WTC11 (cell line): Measurements from ENCODE around the gene SLCO4A1. TPM values are rescaled to one million over a fixed set of nuclear protein-coding genes. Genes with fewer than 3 reads are reported as not detected.

Experiments used
- ATAC-seq: fragments of 200-7000 bp; cut with Tn5 transposase; 2 replicates; pipeline ENCODE4 v1.10.0; 2021; ENCODE audit warnings: mild to moderate bottlenecking, moderate library complexity
- CTCF ChIA-PET: fragments of 300-600 bp; sonication (Branson Sonifier 250); formaldehyde crosslinking; loops from one replicate; lab custom pipeline; 2021; ENCODE audit warnings: antibody characterized with exemption; lab: Charles Lee
- POLR2A ChIA-PET: fragments of 350-600 bp; sonication (Branson Sonifier 250); formaldehyde crosslinking; loops from one replicate; lab custom pipeline; 2021; ENCODE audit warnings: antibody characterized with exemption; lab: Charles Lee
- DNase-seq: peaks from one replicate; pipeline ENCODE4 v3.0.0; 2021; ENCODE audit warnings: low spot score
- H3K27ac Mint-ChIP-seq: 2 replicates; pipeline ENCODE4 v1.8.0; 2021; ENCODE audit warnings: mixed read lengths
- H3K27me3 Mint-ChIP-seq: 2 replicates; pipeline ENCODE4 v1.8.0; 2021; ENCODE audit warnings: low read depth, mild to moderate bottlenecking, moderate library complexity, mixed read lengths
- H3K36me3 Mint-ChIP-seq: 2 replicates; pipeline ENCODE4 v1.8.0; 2021; ENCODE audit warnings: mixed read lengths
- H3K4me1 Mint-ChIP-seq: 2 replicates; pipeline ENCODE4 v1.8.0; 2022; ENCODE audit warnings: mixed read lengths
- H3K4me3 Mint-ChIP-seq: 2 replicates; pipeline ENCODE4 v1.8.0; 2021; ENCODE audit warnings: mild to moderate bottlenecking, moderate library complexity, mixed read lengths
- H3K9me3 Mint-ChIP-seq: 2 replicates; pipeline ENCODE4 v1.8.0; 2021; ENCODE audit warnings: mixed read lengths
- ATF1 ChIP-seq: sonication (generic); formaldehyde crosslinking; IDR thresholded peaks from 2 replicates; pipeline ENCODE4 v1.8.1; 2023; ENCODE audit warnings: mild to moderate bottlenecking, moderate library complexity, missing genetic modification reagents
- CREM ChIP-seq: sonication (generic); formaldehyde crosslinking; IDR thresholded peaks from 2 replicates; pipeline ENCODE4 v1.8.1; 2022; ENCODE audit warnings: mild to moderate bottlenecking, missing genetic modification reagents, moderate library complexity
- E2F4 ChIP-seq: sonication (generic); formaldehyde crosslinking; IDR thresholded peaks from 2 replicates; pipeline ENCODE4 v1.8.1; 2022; ENCODE audit warnings: low read depth, mild to moderate bottlenecking, moderate library complexity, missing genetic modification reagents, borderline replicate concordance
- ELF4 ChIP-seq: sonication (generic); formaldehyde crosslinking; IDR thresholded peaks from 2 replicates; pipeline ENCODE4 v1.8.1; 2022; ENCODE audit warnings: low read depth, mild to moderate bottlenecking, moderate library complexity, missing genetic modification reagents
- ETV6 ChIP-seq: sonication (generic); formaldehyde crosslinking; IDR thresholded peaks from 2 replicates; pipeline ENCODE4 v1.8.1; 2022; ENCODE audit warnings: mild to moderate bottlenecking, missing genetic modification reagents
- GTF2I ChIP-seq: fragments of 250-450 bp; sonication (Bioruptor Pico); conservative IDR thresholded peaks from 2 replicates; pipeline ENCODE4 v1.4.0; 2021; ENCODE audit warnings: mild to moderate bottlenecking
- KAT7 ChIP-seq: sonication (generic); formaldehyde crosslinking; IDR thresholded peaks from 2 replicates; pipeline ENCODE4 v1.8.1; 2023; ENCODE audit warnings: missing genetic modification reagents, mild to moderate bottlenecking, borderline replicate concordance
- MYBL2 ChIP-seq: sonication (generic); formaldehyde crosslinking; IDR thresholded peaks from 2 replicates; pipeline ENCODE4 v1.8.1; 2023; ENCODE audit warnings: mild to moderate bottlenecking, moderate library complexity, missing genetic modification reagents
- NR1H2 ChIP-seq: sonication (generic); formaldehyde crosslinking; IDR thresholded peaks from 2 replicates; pipeline ENCODE4 v1.9.0; 2021; ENCODE audit warnings: mild to moderate bottlenecking, moderate library complexity, missing genetic modification reagents
- SMAD3 ChIP-seq: sonication (generic); formaldehyde crosslinking; IDR thresholded peaks from 2 replicates; pipeline ENCODE4 v1.8.0; 2022; ENCODE audit warnings: missing genetic modification reagents, mild to moderate bottlenecking, borderline replicate concordance
- ZNF138 ChIP-seq: sonication (generic); formaldehyde crosslinking; conservative IDR thresholded peaks from 2 replicates; pipeline ENCODE4 v1.8.1; 2022; ENCODE audit warnings: mild to moderate bottlenecking, moderate library complexity, missing genetic modification reagents
- ZNF317 ChIP-seq: sonication (generic); formaldehyde crosslinking; IDR thresholded peaks from 2 replicates; pipeline ENCODE4 v1.8.1; 2023; ENCODE audit warnings: low read depth, mild to moderate bottlenecking, moderate library complexity, missing genetic modification reagents, borderline replicate concordance
- total RNA-seq: library from RNA; stranded (reverse); gene quantifications from 3 replicates; pipeline ENCODE4 v1.2.3, GENCODE V29; 2021
- TF ChIP-seq, protein P1 (sequence below): sonication (generic); formaldehyde crosslinking; IDR thresholded peaks from 2 replicates; pipeline ENCODE4 v1.8.1; 2023; ENCODE audit warnings: mild to moderate bottlenecking, missing genetic modification reagents
- TF ChIP-seq, protein P2 (sequence below): fragments of 250-450 bp; sonication (Bioruptor Pico); IDR thresholded peaks from 2 replicates; pipeline ENCODE4 v1.9.0; 2021; ENCODE audit warnings: mild to moderate bottlenecking, borderline replicate concordance
- TF ChIP-seq, protein P3 (sequence below): fragments of 200-600 bp; IDR thresholded peaks from 2 replicates; pipeline ENCODE4 v1.8.0; 2022; ENCODE audit warnings: antibody characterized with exemption
- TF ChIP-seq, protein P4 (sequence below): sonication (generic); formaldehyde crosslinking; IDR thresholded peaks from 2 replicates; pipeline ENCODE4 v1.8.1; 2023; ENCODE audit warnings: mild to moderate bottlenecking, moderate library complexity, missing genetic modification reagents

SLCO4A1 gene
- total RNA-seq, 1 experiment from 2014 or later: 19.9 TPM

- POLR2A ChIA-PET: no interaction called here
- no peaks in the 10 kb centered on the region for H3K36me3 Mint-ChIP-seq
- DNase-seq: no peak
- CTCF ChIA-PET: interaction anchor here (2.5 to 3.2 kb wide), 3 partner anchors 24 to 230 kb away, joined by 7 to 16 read pairs (median 8); no protein-coding TSS in a partner anchor
- no peak overlapping the region for H3K27ac Mint-ChIP-seq
- no peak for TF ChIP-seq NR1H2 (CRISPR knock-in tag)
- no peak for TF ChIP-seq CREM (CRISPR knock-in tag)
- no peak for TF ChIP-seq SMAD3 (CRISPR knock-in tag)
- TF ChIP-seq ZNF138 (CRISPR knock-in tag): no peak
- no peak overlapping the region for H3K4me3 Mint-ChIP-seq
- ATAC-seq: no peak
- peaks cover 11% of the 10 kb centered on the region for H3K4me1 Mint-ChIP-seq
- peaks cover 41% of the 10 kb centered on the region for H3K27me3 Mint-ChIP-seq
- H3K9me3 Mint-ChIP-seq: no peaks in the 10 kb centered on the region
Measured at GRCh38 chr20:62640870-62641269, 1.4 kb upstream of the SLCO4A1 start.

DNA sequence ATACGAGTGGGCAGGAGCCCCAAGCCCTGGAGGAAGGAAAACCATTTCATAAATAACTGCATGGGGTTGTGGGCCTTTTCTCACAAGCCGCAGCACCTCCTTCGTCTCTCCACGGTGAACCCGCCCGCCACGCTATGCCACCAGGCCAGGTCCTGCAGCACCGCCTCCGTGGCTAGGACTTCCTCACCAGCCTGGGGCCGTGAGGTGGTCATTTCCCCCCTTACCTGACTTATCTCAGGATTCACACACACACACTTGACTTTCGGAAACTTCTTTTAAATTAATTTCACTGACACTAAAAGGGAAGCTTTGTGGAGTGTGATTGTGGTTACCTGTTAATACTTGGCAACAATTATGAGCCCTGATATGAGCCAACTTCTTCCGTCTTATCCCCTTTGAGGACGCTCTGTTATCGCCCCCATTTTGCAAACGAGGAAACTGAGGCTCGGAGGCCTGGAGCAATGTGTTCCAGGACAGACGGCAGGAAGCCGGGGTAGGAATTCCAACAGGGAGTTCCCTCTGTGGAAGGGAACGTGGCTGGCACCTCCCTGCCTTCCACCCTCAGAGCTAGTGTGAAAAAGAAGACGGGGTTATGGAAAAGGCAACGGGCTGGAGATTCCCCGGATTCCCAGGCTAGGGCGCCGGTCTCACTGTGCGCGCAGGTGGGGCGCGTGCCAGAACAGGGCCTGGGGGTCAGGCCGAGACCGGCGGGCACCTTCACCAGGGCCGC is 817 bp upstream of the SLCO4A1 start:
- ChIA-PET CTCF (interaction anchor here (1.5 to 3.2 kb wide), 8 partner anchors 10 to 231 kb away, joined by 4 to 16 read pairs (median 8); partner anchors contain the start of gene NTSR1), POLR2A (no interaction called here)
- H3K4me1 Mint-ChIP-seq: peaks cover 7% of the 10 kb centered on the region; the same call in 1 of the 2 replicates

GRCh38 chr20:62642666-62643520 is 590 bp downstream of the SLCO4A1 start:
- no peaks in the 10 kb centered on the region for H3K9me3 Mint-ChIP-seq
- H3K27me3 Mint-ChIP-seq: peaks cover 41% of the 10 kb centered on the region
- peak; percentile 19 for ATAC-seq
- peak overlapping the region; percentile 53 for H3K4me3 Mint-ChIP-seq
- DNase-seq: peak; percentile 51
- H3K27ac Mint-ChIP-seq: no peak overlapping the region
- POLR2A ChIA-PET: interaction anchor here (1.6 kb wide), 1 partner anchor 173 kb away, joined by 4 read pairs; the partner anchor contains the start of gene COL9A3
- no peaks in the 10 kb centered on the region for H3K36me3 Mint-ChIP-seq
- CTCF ChIA-PET: interaction anchor here (0.6 to 3.2 kb wide), 24 partner anchors 9 to 232 kb away, joined by 3 to 16 read pairs (median 3); partner anchors contain the start of gene NTSR1
- peaks cover 13% of the 10 kb centered on the region for H3K4me1 Mint-ChIP-seq
- no peak for TF ChIP-seq GTF2I (CRISPR knock-in tag)
- 0 out of 2 replicates have a peak, but pooled peaks have one; percentile 55 for TF ChIP-seq ELF4 (CRISPR knock-in tag)
- TF ChIP-seq, protein P1, sequence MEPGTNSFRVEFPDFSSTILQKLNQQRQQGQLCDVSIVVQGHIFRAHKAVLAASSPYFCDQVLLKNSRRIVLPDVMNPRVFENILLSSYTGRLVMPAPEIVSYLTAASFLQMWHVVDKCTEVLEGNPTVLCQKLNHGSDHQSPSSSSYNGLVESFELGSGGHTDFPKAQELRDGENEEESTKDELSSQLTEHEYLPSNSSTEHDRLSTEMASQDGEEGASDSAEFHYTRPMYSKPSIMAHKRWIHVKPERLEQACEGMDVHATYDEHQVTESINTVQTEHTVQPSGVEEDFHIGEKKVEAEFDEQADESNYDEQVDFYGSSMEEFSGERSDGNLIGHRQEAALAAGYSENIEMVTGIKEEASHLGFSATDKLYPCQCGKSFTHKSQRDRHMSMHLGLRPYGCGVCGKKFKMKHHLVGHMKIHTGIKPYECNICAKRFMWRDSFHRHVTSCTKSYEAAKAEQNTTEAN (CRISPR knock-in tag): no peak
- TF ChIP-seq, protein P2, sequence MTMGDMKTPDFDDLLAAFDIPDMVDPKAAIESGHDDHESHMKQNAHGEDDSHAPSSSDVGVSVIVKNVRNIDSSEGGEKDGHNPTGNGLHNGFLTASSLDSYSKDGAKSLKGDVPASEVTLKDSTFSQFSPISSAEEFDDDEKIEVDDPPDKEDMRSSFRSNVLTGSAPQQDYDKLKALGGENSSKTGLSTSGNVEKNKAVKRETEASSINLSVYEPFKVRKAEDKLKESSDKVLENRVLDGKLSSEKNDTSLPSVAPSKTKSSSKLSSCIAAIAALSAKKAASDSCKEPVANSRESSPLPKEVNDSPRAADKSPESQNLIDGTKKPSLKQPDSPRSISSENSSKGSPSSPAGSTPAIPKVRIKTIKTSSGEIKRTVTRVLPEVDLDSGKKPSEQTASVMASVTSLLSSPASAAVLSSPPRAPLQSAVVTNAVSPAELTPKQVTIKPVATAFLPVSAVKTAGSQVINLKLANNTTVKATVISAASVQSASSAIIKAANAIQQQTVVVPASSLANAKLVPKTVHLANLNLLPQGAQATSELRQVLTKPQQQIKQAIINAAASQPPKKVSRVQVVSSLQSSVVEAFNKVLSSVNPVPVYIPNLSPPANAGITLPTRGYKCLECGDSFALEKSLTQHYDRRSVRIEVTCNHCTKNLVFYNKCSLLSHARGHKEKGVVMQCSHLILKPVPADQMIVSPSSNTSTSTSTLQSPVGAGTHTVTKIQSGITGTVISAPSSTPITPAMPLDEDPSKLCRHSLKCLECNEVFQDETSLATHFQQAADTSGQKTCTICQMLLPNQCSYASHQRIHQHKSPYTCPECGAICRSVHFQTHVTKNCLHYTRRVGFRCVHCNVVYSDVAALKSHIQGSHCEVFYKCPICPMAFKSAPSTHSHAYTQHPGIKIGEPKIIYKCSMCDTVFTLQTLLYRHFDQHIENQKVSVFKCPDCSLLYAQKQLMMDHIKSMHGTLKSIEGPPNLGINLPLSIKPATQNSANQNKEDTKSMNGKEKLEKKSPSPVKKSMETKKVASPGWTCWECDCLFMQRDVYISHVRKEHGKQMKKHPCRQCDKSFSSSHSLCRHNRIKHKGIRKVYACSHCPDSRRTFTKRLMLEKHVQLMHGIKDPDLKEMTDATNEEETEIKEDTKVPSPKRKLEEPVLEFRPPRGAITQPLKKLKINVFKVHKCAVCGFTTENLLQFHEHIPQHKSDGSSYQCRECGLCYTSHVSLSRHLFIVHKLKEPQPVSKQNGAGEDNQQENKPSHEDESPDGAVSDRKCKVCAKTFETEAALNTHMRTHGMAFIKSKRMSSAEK (CRISPR knock-in tag): no peak
- TF ChIP-seq KAT7 (CRISPR knock-in tag): 0 out of 2 replicates have a peak, but pooled peaks have one; percentile 68
- no peak for TF ChIP-seq ETV6
- TF ChIP-seq, protein P3, sequence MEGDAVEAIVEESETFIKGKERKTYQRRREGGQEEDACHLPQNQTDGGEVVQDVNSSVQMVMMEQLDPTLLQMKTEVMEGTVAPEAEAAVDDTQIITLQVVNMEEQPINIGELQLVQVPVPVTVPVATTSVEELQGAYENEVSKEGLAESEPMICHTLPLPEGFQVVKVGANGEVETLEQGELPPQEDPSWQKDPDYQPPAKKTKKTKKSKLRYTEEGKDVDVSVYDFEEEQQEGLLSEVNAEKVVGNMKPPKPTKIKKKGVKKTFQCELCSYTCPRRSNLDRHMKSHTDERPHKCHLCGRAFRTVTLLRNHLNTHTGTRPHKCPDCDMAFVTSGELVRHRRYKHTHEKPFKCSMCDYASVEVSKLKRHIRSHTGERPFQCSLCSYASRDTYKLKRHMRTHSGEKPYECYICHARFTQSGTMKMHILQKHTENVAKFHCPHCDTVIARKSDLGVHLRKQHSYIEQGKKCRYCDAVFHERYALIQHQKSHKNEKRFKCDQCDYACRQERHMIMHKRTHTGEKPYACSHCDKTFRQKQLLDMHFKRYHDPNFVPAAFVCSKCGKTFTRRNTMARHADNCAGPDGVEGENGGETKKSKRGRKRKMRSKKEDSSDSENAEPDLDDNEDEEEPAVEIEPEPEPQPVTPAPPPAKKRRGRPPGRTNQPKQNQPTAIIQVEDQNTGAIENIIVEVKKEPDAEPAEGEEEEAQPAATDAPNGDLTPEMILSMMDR: no peak
- TF ChIP-seq E2F4 (CRISPR knock-in tag): no peak
- no peak for TF ChIP-seq ATF1 (CRISPR knock-in tag)
- TF ChIP-seq ZNF317 (CRISPR knock-in tag): no peak

More for the DNA sequence above, 817 bp upstream of the SLCO4A1 start:
- Mint-ChIP-seq H3K9me3 (no peaks in the 10 kb centered on the region), H3K27me3 (peaks cover 41% of the 10 kb centered on the region), H3K36me3 (no peaks in the 10 kb centered on the region), H3K4me3 (peak overlapping the region; percentile 65), H3K27ac (no peak overlapping the region)
- TF ChIP-seq MYBL2 (CRISPR knock-in tag): no peak
- TF ChIP-seq, protein P4, sequence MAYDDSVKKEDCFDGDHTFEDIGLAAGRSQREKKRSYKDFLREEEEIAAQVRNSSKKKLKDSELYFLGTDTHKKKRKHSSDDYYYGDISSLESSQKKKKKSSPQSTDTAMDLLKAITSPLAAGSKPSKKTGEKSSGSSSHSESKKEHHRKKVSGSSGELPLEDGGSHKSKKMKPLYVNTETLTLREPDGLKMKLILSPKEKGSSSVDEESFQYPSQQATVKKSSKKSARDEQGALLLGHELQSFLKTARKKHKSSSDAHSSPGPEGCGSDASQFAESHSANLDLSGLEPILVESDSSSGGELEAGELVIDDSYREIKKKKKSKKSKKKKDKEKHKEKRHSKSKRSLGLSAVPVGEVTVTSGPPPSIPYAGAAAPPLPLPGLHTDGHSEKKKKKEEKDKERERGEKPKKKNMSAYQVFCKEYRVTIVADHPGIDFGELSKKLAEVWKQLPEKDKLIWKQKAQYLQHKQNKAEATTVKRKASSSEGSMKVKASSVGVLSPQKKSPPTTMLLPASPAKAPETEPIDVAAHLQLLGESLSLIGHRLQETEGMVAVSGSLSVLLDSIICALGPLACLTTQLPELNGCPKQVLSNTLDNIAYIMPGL: no peak
- peak; percentile 14; the same call in 1 of the 2 replicates for ATAC-seq
- no peak for DNase-seq
